Measurements from ENCODE around the gene XAF1.

Gene XAF1

GRCh38 chr17:6775871-6776405 lies 20.1 kb downstream of the XAF1 start, which contains the start of gene FBXO39:
TSS of gene FBXO39 (plus strand) at chr17:6776215. CDS start at chr17:6779869, 3,654 bp downstream.
- Mint-ChIP-seq H3K9me3 (peaks cover 77% of the 10 kb centered on the region), H3K27me3 (ENCODE audit: low read depth) (no peaks in the 10 kb centered on the region), H3K27ac (no peak within 1 kb of the TSS), H3K4me3 (no peak within 1 kb of the TSS), H3K4me1 (ENCODE audit: low read depth) (peaks cover 8% of the 10 kb centered on the region), H3K36me3 (ENCODE audit: low read depth) (peaks cover 83% of the 10 kb centered on the region)

GRCh38 chr17:6779411-6779810 lies 23.6 kb downstream of the XAF1 start:
- Mint-ChIP-seq H3K4me1 (ENCODE audit: low read depth) (peaks cover 6% of the 10 kb centered on the region), H3K36me3 (ENCODE audit: low read depth) (peaks cover 63% of the 10 kb centered on the region), H3K4me3 (no peak overlapping the region), H3K27me3 (ENCODE audit: low read depth) (peaks cover 5% of the 10 kb centered on the region), H3K27ac (no peak overlapping the region), H3K9me3 (peaks cover 81% of the 10 kb centered on the region)

- Mint-ChIP-seq H3K4me1 (ENCODE audit: low read depth) (peaks cover 5% of the 10 kb centered on the region), H3K4me3 (no peak overlapping the region), H3K27me3 (ENCODE audit: low read depth) (peaks cover 6% of the 10 kb centered on the region), H3K36me3 (ENCODE audit: low read depth) (peaks cover 57% of the 10 kb centered on the region), H3K9me3 (peaks cover 81% of the 10 kb centered on the region), H3K27ac (no peak overlapping the region)
Observed at GRCh38 chr17:6780001-6780400, 24.2 kb downstream of the XAF1 start.

- H3K36me3 Mint-ChIP-seq (ENCODE audit: low read depth): peaks cover 56% of the 10 kb centered on the region
- H3K27me3 Mint-ChIP-seq (ENCODE audit: low read depth): peaks cover 14% of the 10 kb centered on the region
- H3K4me1 Mint-ChIP-seq (ENCODE audit: low read depth): peaks cover 3% of the 10 kb centered on the region
- H3K9me3 Mint-ChIP-seq: peaks cover 84% of the 10 kb centered on the region
- H3K4me3 Mint-ChIP-seq: no peak overlapping the region
- H3K27ac Mint-ChIP-seq: no peak overlapping the region
Observed at GRCh38 chr17:6780886-6781285, 25.0 kb downstream of the XAF1 start.

GRCh38 chr17:6782244-6782643 lies 26.4 kb downstream of the XAF1 start:
- Mint-ChIP-seq H3K4me3 (no peak overlapping the region), H3K9me3 (peaks cover 92% of the 10 kb centered on the region), H3K27me3 (ENCODE audit: low read depth) (peaks cover 24% of the 10 kb centered on the region), H3K36me3 (ENCODE audit: low read depth) (peaks cover 52% of the 10 kb centered on the region), H3K27ac (no peak overlapping the region), H3K4me1 (ENCODE audit: low read depth) (no peaks in the 10 kb centered on the region)

GRCh38 chr17:6786618-6787017 lies 30.8 kb downstream of the XAF1 start:
- Mint-ChIP-seq H3K4me3 (no peak overlapping the region), H3K9me3 (peaks cover 62% of the 10 kb centered on the region), H3K27me3 (ENCODE audit: low read depth) (peaks cover 35% of the 10 kb centered on the region), H3K27ac (no peak overlapping the region), H3K36me3 (ENCODE audit: low read depth) (peaks cover 16% of the 10 kb centered on the region), H3K4me1 (ENCODE audit: low read depth) (no peaks in the 10 kb centered on the region)

GRCh38 chr17:6787081-6787693 lies 31.3 kb downstream of the XAF1 start:
- Mint-ChIP-seq H3K4me1 (ENCODE audit: low read depth) (no peaks in the 10 kb centered on the region), H3K27me3 (ENCODE audit: low read depth) (peaks cover 35% of the 10 kb centered on the region), H3K27ac (no peak overlapping the region), H3K36me3 (ENCODE audit: low read depth) (peaks cover 11% of the 10 kb centered on the region), H3K9me3 (peaks cover 56% of the 10 kb centered on the region), H3K4me3 (no peak overlapping the region)

GRCh38 chr17:6789146-6789545 lies 33.3 kb downstream of the XAF1 start:
- H3K4me3 Mint-ChIP-seq: no peak overlapping the region
- peaks cover 3% of the 10 kb centered on the region for H3K36me3 Mint-ChIP-seq (ENCODE audit: low read depth)
- H3K27ac Mint-ChIP-seq: no peak overlapping the region
- peaks cover 5% of the 10 kb centered on the region for H3K4me1 Mint-ChIP-seq (ENCODE audit: low read depth)
- peaks cover 37% of the 10 kb centered on the region for H3K9me3 Mint-ChIP-seq
- peaks cover 35% of the 10 kb centered on the region for H3K27me3 Mint-ChIP-seq (ENCODE audit: low read depth)

- peaks cover 8% of the 10 kb centered on the region for H3K27me3 Mint-ChIP-seq (ENCODE audit: low read depth)
- H3K4me3 Mint-ChIP-seq: no peak overlapping the region
- H3K27ac Mint-ChIP-seq: no peak overlapping the region
- no peaks in the 10 kb centered on the region for H3K9me3 Mint-ChIP-seq
- H3K4me1 Mint-ChIP-seq (ENCODE audit: low read depth): peaks cover 5% of the 10 kb centered on the region
- no peaks in the 10 kb centered on the region for H3K36me3 Mint-ChIP-seq (ENCODE audit: low read depth)
Observed at GRCh38 chr17:6793748-6794493, 38.1 kb downstream of the XAF1 start.

- Mint-ChIP-seq H3K27ac (no peak overlapping the region), H3K4me3 (no peak overlapping the region), H3K36me3 (ENCODE audit: low read depth) (no peaks in the 10 kb centered on the region), H3K27me3 (ENCODE audit: low read depth) (peaks cover 9% of the 10 kb centered on the region), H3K4me1 (ENCODE audit: low read depth) (peaks cover 5% of the 10 kb centered on the region), H3K9me3 (no peaks in the 10 kb centered on the region)
Observed at GRCh38 chr17:6796017-6796886, 40.4 kb downstream of the XAF1 start.

- H3K4me3 Mint-ChIP-seq: no peak overlapping the region
- H3K27me3 Mint-ChIP-seq (ENCODE audit: low read depth): peaks cover 9% of the 10 kb centered on the region
- H3K36me3 Mint-ChIP-seq (ENCODE audit: low read depth): no peaks in the 10 kb centered on the region
- no peaks in the 10 kb centered on the region for H3K9me3 Mint-ChIP-seq
- no peak overlapping the region for H3K27ac Mint-ChIP-seq
- H3K4me1 Mint-ChIP-seq (ENCODE audit: low read depth): peaks cover 5% of the 10 kb centered on the region
Observed at GRCh38 chr17:6796887-6797490, 41.1 kb downstream of the XAF1 start.

GRCh38 chr17:6797718-6798351 lies 42.0 kb downstream of the XAF1 start:
- peaks cover 5% of the 10 kb centered on the region for H3K4me1 Mint-ChIP-seq (ENCODE audit: low read depth)
- H3K27me3 Mint-ChIP-seq (ENCODE audit: low read depth): peaks cover 4% of the 10 kb centered on the region
- no peak overlapping the region for H3K27ac Mint-ChIP-seq
- H3K9me3 Mint-ChIP-seq: no peaks in the 10 kb centered on the region
- H3K4me3 Mint-ChIP-seq: no peak overlapping the region
- no peaks in the 10 kb centered on the region for H3K36me3 Mint-ChIP-seq (ENCODE audit: low read depth)

GRCh38 chr17:6799738-6800137 lies 43.9 kb downstream of the XAF1 start:
- Mint-ChIP-seq H3K27ac (no peak overlapping the region), H3K9me3 (no peaks in the 10 kb centered on the region), H3K4me1 (ENCODE audit: low read depth) (no peaks in the 10 kb centered on the region), H3K4me3 (no peak overlapping the region), H3K36me3 (ENCODE audit: low read depth) (no peaks in the 10 kb centered on the region), H3K27me3 (ENCODE audit: low read depth) (peaks cover 4% of the 10 kb centered on the region)

Data from T-helper 1 cell treated with Interleukin-12 subunit alpha and Interleukin-12 subunit beta and Interleukin-4 antibody, amounts not matched to agents 30 μg/mL and 1 μg/mL, for 36 hours (primary cell).